GM03348 (cell line): ENCODE data around the gene KLHL14.
"Not testable (repeated sequence)": the region's sequence is repeated elsewhere in the genome, so short reads cannot be mapped to it uniquely, and the experiment has no call there.

ENCODE experiments used
- DNase-seq: peaks from one replicate; pipeline ENCODE4 v3.0.0; 2012; ENCODE audit warnings: low spot score

The KLHL14 gene

GRCh38 chr18:32772581-32773381 lies at the start of gene KLHL14:
KLHL14 (minus strand) TSS chr18:32773023; CDS start chr18:32770591, 2,432 bp downstream.
- DNase-seq, result no peak

DNA sequence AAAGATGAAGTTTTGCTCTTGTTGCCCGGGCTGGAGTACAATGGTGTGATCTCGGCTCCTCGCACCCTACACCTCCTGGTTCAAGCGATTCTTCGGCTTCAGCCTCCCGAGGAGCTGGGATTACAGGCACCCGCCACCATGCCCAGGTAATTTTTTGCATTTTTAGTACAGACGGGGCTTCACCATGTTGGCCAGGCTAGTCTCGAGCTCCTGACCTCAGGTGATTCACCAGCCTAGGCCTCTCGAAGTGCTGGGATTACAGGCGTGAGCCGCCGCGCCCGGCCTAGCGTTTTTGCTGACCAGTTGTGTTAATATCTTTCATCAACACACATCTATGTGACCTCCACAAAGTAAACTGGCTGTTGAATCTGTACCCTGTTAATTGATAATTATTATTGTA lies 49.4 kb upstream of the KLHL14 start:
- no peak for DNase-seq

GRCh38 chr18:32815881-32816280 lies 43.1 kb upstream of the KLHL14 start:
- no peak for DNase-seq

DNA sequence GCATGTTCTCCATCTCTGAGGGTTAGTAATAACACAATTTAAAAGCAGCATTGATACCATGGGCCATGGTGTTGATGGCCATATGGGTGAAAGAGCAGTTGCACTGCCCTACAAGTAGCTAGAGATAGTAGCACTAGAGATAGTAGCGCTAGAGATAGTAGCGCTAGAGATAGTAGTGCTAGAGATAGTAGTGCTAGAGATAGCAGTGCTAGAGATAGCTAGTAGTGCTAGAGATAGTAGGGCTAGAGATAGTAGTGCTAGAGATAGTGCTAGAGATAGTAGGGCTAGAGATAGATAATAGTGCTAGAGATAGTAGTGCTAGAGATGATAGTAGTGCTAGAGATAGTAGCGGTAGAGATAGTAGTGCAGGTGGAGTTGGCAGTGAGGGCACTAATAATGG lies 39.5 kb upstream of the KLHL14 start:
- DNase-seq, result no peak

DNA sequence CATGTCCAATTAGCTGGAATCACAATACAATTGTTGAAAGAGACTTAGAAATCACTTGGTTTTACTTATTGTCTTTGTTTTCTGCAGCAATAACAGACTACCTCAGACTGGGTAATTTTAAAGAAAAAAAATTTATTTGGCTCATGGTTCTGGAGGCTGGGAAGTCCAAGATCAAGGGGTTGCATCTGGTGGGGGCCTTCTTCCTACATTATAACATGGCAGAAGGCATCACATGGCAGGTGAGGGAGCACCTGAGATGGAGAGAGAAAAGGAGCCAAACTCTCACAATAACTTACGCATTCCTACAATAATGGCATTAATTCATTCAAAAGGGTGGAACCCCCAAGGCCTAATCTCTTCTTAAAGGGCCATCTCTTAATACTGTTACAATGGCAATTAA lies 37.5 kb upstream of the KLHL14 start:
- no peak for DNase-seq

DNA sequence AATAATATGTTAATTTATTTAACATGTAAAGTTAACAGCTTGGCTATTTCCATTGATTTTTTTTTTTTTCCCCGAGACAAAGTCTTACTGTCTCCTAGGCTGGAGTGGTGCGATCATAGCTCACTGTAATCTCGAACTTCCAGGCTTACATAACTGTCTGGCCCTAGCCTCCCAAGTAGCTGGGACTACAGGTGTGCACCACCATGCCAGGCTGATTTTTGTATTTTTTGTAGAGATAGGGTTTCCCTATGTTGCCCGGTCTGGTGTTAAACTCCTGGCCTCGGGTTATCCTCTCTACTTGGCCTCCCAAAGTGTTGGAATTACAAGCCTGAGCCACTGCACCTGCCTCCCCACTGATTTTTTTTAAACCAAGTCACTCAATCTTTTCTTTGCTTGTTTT lies 32.5 kb upstream of the KLHL14 start:
- DNase-seq, result no peak

GRCh38 chr18:32804134-32804888 lies 31.5 kb upstream of the KLHL14 start:
- no peak for DNase-seq

- no peak for DNase-seq
Measured at GRCh38 chr18:32803568-32803967, 30.7 kb upstream of the KLHL14 start.

GRCh38 chr18:32802591-32803451 lies 30.0 kb upstream of the KLHL14 start:
- DNase-seq, result no peak

- no peak for DNase-seq
Measured at GRCh38 chr18:32801228-32801627, 28.4 kb upstream of the KLHL14 start.

DNA sequence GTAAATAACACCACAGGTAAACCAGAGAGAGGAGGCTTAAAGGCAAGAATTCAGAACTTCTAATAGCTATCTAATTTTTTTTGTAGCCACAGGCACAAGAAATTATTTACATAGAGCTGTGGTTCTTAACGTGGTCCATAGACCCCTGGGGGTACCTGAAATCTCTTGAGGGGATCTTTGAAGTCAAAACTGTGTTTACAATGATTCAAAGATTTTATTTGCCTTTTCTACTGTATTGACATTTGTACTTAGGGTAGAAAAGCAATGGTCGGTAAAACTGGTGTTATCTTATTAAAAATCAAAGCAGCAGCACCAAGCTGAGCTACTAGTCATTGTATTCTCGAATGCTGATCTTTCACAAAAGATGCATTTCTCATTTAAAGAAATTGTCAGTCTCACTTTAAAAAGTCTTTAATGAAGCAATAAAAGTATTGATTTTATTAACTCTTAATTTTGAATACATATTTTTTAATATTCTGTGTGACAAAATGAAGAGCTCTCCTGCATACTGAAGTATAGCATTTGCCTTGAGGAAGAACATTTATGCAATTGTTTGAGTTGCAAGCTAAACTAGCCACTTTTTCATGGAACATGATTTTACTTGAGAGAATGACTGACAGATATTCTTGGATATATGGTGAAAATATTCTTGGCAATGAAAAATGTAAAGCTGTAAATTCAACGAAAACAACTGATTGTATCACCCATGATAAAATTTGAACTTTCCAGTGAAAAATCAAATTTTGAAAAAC lies 25.6 kb upstream of the KLHL14 start:
- no peak for DNase-seq

DNA sequence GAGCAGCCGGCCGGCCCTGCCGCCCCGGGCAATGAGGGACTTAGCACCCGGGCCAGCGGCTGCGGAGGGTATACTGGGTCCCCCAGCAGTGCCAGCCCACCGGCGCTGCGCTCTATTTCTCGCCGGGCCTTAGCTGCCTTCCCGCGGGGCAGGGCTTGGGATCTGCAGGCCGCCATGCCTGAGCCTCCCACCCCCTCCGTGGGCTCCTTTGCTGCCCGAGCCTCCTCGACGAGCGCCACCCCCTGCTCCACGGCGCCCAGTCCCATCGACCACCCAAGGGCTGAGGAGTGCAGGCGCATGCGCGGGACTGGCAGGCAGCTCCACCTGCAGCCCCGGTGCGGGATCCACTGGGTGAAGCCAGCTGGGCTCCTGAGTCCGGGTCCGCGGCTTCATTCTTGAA lies 21.8 kb upstream of the KLHL14 start:
- not testable (repeated sequence) for DNase-seq

GRCh38 chr18:32779010-32779409 lies 6.2 kb upstream of the KLHL14 start:
- no peak for DNase-seq

DNA sequence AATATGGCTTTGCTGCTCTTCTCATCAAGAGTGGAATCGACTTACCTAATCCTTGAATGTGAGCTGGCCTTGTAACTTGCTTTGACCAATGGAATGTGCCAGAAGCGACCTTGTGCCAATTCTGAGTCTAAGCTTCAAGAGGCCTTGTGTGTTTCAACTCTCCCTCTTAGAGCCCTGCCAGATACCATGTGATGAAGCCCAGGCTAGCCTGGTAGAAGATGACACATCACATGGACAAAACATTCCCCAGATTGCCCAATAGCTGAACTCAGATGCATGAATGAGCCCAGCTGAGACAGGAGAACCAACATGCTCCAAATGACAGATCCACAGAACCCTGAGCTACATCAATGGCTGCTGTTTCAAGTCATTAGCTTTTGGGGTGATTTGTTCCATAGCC lies 4.2 kb upstream of the KLHL14 start:
- no peak for DNase-seq

GRCh38 chr18:32776561-32776960 lies 3.7 kb upstream of the KLHL14 start:
- DNase-seq, result no peak

GRCh38 chr18:32775628-32776027 lies 2.8 kb upstream of the KLHL14 start:
- no peak for DNase-seq

GRCh38 chr18:32773382-32773712 lies 524 bp upstream of the KLHL14 start:
- no peak for DNase-seq

DNA sequence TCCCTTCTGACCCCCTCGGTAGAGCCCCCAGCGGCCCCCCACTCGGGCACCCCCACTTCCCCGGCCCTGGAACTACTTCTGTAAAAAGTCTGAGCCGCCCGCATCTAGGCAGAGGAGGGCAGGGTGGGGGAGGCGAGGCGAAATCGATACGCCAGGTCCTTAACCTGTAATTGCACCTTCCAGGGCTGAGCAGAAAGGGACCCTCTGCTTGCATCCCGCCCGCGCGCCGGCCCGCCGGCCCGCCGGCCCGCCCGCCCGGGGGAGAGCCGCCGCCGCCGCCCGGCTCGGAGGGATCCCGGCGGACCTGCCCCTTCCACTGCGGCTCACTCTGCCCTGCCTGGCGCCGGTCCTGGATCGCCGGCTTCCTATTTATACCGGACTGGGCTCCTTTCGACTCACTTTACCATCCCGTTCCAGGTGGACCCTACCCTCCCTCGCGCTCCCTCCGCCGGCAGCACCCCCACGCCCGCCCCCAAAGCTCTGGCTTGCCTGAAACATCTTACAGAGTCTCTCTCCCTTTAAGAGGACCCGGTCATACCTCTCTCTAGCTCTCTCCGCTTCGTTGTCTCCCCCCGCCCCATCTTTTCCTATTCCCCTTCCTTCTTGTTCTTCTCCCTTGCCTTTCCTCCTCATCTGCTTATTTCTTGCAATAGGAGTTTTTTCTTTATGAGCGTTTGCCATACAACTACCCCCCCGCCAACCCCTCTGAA lies 797 bp downstream of the KLHL14 start:
- DNase-seq, result peak; percentile 34

DNA sequence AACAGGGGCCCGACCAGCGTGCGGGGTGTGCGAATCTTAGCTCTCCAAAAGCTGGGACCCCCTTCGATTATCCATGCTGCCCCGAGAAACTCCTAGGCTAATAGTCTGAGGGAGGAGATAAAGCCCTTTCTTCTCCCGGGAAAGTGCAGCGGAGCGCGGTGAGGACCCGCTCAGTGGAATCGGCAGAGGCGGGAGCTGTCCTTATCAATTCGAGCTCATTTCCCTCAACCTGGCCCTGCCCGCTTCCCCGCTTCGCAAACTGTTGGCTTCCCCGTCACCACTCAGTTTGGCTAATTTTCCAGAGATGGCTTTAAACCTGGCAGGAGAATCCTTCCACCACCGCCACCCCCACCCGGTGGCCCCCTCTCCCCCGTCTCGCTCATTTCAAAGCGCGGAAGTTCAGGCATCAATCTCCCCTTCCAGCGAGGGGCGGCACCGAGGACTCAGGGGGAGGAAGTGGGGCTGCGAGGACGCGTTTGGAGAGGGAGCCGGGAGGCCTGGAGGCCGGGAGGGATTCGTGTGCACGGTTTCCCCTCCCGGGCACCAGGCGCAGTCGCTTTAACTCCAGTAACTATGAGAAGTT lies 1.6 kb downstream of the KLHL14 start:
- peak; percentile 22 for DNase-seq

DNA sequence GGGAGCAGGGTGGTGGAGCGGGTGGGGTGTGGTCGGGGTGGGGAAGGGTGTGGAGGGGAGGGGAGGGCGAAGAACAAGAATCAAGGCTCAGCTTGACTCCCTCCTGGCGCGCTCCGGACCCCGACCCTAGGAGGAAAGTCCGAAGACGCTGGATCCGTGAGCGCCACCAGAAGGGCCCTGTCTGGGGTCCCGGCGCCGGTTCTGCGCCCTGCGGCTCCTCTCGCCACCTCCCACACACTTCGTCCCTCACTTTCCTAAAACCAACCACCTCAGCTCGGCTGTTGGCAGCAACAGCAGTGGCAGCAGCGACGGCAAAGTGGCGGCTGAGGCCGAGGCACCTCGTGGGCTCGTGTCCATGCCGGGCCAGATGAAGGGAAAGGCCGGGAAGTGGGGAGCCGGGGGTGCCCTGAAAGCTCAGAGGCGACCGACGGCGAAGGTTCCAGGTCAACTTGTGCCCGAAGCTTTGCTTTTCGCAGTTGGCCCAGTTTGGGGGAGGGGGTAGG lies 2.1 kb downstream of the KLHL14 start:
- DNase-seq, result peak; percentile 5
